Airway epithelial cell (primary cell): Measurements from ENCODE around the gene NDUFA8. TPM values are rescaled to one million over a fixed set of nuclear protein-coding genes. Genes with fewer than 3 reads are reported as not detected.

Source experiments
- total RNA-seq: library from RNA; depleted of rRNA; stranded (reverse); fragments of >200 nt; gene quantifications from 2 replicates; pipeline ENCODE4 v1.2.3, GENCODE V29; 2015

Gene NDUFA8
- 62.1 and 63.2 TPM in 2 replicates for total RNA-seq

DNA sequence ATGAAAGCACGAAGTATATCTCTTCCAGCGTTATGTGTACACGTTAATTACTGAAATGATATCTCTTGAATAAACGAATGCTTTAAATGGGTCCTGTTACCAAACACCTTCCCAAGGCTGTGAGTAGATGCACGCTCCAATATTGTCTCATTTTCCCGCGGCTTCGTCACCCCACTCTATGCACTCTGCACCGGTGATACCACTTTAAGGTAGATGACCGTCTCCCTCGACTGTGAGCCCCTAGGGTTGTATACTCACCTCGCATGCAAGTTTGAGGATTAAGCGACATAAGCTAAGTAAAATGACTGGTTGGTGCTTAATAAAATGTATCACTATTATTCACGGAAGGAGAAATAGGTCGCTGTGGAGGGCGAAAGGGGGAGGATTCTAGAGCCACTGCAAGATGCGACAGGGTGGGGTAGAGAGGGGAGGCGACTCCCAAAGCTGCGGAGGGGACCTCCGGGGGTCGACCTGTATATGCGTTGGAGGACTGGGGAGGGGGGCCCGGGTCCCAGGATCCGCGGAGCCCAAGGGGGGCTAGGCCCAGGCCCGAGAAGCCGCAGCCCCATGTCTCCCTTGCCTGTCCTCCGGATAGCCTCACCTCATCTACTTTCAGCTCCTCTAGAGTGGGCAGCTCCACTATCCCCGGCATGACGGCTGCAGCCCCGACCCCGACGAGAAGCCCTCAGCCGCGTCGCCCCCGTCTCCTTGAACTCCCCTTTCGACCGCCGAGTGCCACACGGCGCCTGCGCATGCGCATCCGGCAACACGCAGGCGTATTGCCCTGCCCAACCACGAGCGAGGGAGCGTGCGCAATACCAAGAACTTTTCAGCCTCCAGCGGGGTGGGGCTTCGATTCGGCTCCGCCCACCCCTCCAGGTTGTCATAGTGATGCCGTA is at the start of gene NDUFA8, which contains the start of gene MORN5:
TSS of gene NDUFA8 (minus strand) at position 754 of the 899 bp plus-strand sequence. CDS start at position 652, 102 bp downstream.
TSS of gene MORN5 (plus strand) at position 883 of the 899 bp plus-strand sequence. CDS start 65 bp downstream, outside the sequence.

Other genes with a start within 250 kb of the NDUFA8 start
- gene TTLL11, start 66.5 kb downstream of the NDUFA8 start, total RNA-seq: 5.1 and 6.2 TPM in 2 replicates
- not detected in 2 replicates for gene MORN5, start 129 bp upstream of the NDUFA8 start, total RNA-seq
- 0.42 TPM in 1 of 2 replicates, not detected in the other for gene LHX6, start 69.2 kb upstream of the NDUFA8 start, total RNA-seq
- gene RBM18, start 105.1 kb upstream of the NDUFA8 start, total RNA-seq: 5.5 and 11.4 TPM in 2 replicates
- 37.6 and 48.5 TPM in 2 replicates for gene MRRF, start 105.1 kb upstream of the NDUFA8 start, total RNA-seq
- gene PTGS1, start 211.2 kb upstream of the NDUFA8 start, total RNA-seq: 4.2 and 4.7 TPM in 2 replicates